Upper lobe of left lung (tissue), 4 donors: ENCODE measurements around the gene BUB3.

ENCODE experiments used
- EP300 ChIP-seq, 4 donors: sonication (generic); formaldehyde crosslinking; IDR thresholded peaks; one replicate each; pipeline ENCODE4 v1.5.1; 2017; ENCODE audit warnings: antibody characterized with exemption in 4 of 4, control low read depth in 2 of 4
- POLR2A ChIP-seq, 4 donors: fragments of 450-650 bp; IDR thresholded peaks; one replicate each; pipeline ENCODE4 v1.5.1; 2016 to 2017; ENCODE audit warnings: antibody characterized with exemption in 4 of 4, mild to moderate bottlenecking in 2 of 4
- POLR2AphosphoS5 ChIP-seq, 2 donors: sonication (generic); formaldehyde crosslinking; IDR thresholded peaks; one replicate each; pipeline ENCODE4 v1.5.1; 2017; ENCODE audit warnings: antibody characterized with exemption in 2 of 2
- TF ChIP-seq, protein P1 (sequence below), 6 experiments: fragments of 450-650 bp in 4 of 6; fragments of 200-600 bp in 2 of 6; sonication (generic) in 2 of 6; IDR thresholded peaks; one replicate each; pipeline ENCODE4 v1.5.1; 2016 to 2019; ENCODE audit warnings: antibody characterized with exemption in 6 of 6

DNA sequence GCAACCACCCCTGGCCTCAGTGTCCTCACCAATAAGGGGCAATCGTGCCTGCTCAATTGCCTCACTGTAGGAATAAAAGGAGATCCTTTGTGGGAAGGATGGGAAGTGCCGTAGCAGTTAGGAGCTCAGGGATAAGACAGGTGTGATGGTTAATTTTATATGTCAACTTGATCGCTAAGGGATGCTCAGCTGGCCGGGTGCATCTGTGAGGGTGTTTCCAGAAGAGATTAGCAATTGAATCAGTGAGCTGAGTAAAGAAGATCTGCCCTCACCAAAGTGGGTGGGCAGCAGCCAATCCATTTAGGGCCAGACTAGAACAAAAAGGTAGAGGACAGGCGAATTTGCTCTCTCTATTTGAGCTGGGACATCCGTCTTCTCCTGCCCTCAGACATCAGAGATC, 46.3 kb downstream of the BUB3 start:
- no peak for TF ChIP-seq POLR2A (IDR thresholded peaks at IDR 0.05)
- TF ChIP-seq, protein P1, sequence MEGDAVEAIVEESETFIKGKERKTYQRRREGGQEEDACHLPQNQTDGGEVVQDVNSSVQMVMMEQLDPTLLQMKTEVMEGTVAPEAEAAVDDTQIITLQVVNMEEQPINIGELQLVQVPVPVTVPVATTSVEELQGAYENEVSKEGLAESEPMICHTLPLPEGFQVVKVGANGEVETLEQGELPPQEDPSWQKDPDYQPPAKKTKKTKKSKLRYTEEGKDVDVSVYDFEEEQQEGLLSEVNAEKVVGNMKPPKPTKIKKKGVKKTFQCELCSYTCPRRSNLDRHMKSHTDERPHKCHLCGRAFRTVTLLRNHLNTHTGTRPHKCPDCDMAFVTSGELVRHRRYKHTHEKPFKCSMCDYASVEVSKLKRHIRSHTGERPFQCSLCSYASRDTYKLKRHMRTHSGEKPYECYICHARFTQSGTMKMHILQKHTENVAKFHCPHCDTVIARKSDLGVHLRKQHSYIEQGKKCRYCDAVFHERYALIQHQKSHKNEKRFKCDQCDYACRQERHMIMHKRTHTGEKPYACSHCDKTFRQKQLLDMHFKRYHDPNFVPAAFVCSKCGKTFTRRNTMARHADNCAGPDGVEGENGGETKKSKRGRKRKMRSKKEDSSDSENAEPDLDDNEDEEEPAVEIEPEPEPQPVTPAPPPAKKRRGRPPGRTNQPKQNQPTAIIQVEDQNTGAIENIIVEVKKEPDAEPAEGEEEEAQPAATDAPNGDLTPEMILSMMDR (IDR thresholded peaks at IDR 0.05): no peak
- TF ChIP-seq POLR2AphosphoS5 (IDR thresholded peaks at IDR 0.05): no peak
- TF ChIP-seq EP300 (IDR thresholded peaks at IDR 0.05): no peak
